B cell (primary cell): ENCODE data around the gene SFMBT1.

Experiments
- EZH2 ChIP-seq: IDR thresholded peaks from 2 replicates; pipeline ENCODE4 v1.6.1; 2012; ENCODE audit warnings: borderline replicate concordance, low read depth, mild to moderate bottlenecking, moderate library complexity, low read length; ENCODE audit not compliant: insufficient read depth, poor library complexity, severe bottlenecking
- TF ChIP-seq, protein P1 (sequence below): fragments of 200-600 bp; IDR thresholded peaks from one replicate; pipeline ENCODE4 v1.8.0; 2022; ENCODE audit warnings: antibody characterized with exemption, mild to moderate bottlenecking

DNA sequence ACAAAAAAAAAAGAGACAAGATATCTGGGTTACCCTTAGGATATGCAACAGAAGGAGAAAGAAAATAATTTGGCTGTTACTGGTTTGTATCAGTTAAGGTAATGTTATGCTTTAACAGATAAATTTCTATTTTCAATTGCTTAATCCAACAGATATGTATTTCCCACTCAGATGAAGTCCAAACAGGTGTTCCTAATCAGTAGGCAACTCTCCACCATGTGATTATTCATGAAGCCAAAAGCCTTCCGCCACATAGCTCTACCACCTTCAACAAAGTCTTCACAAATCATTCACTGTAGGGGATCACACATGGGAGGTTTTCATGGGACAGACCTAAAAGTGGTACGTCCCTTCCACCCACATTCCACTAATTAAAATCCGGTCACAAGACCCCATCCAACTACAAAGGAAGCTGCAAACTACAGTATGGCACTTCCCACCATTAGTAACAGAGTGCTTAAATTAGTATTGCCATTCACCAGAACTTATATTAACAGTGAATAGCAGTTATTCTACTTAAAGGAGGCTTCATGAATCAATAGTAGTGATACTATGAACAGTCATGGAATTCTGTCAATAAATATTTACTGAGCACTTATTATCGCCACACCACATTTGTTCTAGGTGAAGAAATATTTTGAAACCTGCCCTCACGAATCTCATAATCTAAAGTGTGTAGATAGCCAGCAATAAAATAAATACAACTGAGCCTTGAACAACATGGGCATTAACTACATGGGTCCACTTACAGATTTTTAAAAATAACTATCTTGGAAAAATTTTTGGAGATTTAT, 66.5 kb downstream of the SFMBT1 start:
- TF ChIP-seq, protein P1, sequence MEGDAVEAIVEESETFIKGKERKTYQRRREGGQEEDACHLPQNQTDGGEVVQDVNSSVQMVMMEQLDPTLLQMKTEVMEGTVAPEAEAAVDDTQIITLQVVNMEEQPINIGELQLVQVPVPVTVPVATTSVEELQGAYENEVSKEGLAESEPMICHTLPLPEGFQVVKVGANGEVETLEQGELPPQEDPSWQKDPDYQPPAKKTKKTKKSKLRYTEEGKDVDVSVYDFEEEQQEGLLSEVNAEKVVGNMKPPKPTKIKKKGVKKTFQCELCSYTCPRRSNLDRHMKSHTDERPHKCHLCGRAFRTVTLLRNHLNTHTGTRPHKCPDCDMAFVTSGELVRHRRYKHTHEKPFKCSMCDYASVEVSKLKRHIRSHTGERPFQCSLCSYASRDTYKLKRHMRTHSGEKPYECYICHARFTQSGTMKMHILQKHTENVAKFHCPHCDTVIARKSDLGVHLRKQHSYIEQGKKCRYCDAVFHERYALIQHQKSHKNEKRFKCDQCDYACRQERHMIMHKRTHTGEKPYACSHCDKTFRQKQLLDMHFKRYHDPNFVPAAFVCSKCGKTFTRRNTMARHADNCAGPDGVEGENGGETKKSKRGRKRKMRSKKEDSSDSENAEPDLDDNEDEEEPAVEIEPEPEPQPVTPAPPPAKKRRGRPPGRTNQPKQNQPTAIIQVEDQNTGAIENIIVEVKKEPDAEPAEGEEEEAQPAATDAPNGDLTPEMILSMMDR = no peak
- TF ChIP-seq EZH2 = no peak
